GM21447 (cell line): ENCODE measurements around the gene KCNIP3.

Experiments
- ATAC-seq: cut with Tn5 transposase; IDR thresholded peaks from one replicate; pipeline ENCODE4 v1.9.1; 2021; ENCODE audit not compliant: unreplicated experiment

Gene KCNIP3

GRCh38 chr2:95312543-95313201, 15.5 kb downstream of the KCNIP3 start:
- no peak for ATAC-seq

DNA sequence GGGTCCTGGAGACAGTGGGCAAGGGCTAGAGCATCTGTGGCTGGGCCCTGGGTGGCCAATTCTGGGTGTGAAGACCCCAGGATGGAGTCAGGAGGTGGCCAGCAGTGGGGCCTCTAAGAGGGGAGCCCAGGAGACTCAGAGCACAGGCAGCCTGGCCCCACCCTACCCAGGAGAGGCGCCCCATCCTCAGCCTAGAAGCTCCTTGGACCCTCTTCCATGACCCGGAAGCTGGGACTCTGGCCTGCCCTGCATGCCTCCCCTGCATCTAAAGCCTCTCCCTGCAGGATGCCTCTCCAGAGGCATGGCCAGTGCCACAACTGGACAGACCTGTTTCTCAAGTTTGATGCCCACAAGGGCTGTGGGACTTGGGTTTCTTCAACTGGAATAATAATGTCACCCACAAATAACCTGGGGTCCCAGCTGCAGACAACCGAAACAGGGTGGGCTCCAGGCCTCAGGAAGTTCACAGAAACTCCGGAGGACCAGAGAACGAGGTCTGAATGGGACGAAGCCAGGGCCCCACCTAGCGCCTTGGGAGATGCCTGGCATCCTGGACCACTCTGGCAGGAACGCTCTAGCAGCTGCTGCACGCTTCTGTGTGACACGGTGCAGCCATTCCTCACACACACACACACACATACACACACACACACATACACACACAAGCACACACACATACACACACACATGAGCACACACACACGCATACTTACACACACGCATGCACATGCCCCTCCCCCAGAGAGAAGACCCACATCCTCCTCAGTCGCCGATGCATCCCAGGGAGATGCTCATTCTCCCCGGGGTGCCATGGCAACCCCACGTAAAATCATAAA, 16.4 kb downstream of the KCNIP3 start:
- no peak for ATAC-seq

DNA sequence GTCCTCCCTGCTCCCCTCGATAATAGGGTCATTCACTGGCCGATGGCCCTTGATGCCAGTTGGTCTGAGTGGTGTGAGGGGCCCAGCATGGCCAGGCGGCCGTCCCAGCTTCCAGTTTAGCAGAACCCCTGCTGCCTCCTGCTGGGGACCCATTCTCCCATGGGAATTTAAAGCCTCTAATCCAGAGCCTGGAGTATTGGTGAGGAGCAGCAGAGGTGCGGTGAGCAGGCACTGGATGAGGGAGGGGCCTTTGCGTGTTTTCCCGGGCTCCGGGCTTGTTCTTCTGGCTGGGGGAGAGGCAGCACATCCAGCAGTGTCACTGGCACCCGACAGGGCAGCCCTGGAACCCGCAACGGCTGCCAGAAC, 17.4 kb downstream of the KCNIP3 start:
- ATAC-seq, result no peak

DNA sequence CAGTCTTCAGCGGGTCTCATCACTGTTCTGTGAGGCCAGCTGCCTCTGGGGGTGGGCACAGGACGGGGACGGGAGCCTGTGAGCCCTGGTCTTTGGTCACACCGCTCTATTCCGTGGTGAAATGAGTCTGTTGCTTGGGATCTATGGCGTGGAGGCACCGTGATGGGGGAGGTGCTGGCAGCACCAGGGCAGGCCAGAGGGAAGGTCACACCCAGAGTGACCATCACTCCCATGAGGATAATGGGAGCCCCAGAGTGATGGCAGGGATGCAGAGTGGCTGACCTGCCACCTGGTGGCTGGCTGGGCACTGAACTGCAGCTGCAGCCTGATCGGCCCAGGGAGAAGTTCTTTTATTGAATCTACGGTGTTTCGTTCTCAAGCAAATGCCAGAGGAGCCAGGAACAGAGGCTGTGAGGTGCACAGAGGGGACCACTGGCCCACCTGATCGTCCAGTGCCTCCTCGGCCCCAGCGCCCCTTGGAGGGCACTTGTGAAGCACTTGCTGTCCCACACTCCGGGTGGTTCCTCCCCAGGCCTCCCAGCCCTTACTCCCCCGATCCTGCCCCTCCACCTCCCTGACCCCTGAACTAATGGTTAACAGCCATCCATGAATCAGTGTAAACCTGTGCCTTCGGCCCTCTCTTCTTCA, 17.9 kb downstream of the KCNIP3 start:
- ATAC-seq, result no peak

GRCh38 chr2:95315801-95316411, 18.8 kb downstream of the KCNIP3 start:
- no peak for ATAC-seq

DNA sequence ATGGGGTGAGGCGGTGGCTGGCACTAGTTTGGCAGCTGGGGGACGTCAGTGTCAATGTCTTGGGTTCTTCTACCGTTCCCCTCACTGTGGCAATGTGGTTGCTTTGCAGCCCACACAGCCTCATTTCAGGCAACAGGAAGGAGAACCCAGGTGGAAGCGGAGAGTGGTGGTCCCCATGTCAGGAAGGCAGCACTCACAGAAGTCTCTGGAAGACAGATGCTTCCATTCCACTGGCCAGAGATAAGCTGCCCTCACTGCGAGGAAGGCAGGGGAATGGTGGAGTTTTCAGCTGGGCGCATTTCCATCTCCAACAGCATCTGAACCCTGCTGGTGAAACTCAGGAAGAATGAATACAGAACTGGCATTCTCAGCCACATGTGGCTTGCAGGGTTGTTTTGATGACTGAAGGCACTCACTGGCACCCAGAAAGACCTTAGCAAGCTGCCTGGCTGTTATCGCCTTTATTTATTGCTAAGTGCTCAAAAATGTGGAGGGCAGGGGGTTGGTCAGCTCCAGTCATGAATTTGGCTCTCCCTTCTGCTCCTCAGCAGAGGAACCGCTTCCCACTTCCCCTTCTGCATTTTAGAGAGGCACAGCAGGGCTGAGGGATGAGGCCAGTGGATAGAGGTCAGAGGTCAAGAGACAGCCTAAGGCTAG, 19.4 kb downstream of the KCNIP3 start:
- no peak for ATAC-seq

GRCh38 chr2:95317123-95317500, 20.0 kb downstream of the KCNIP3 start:
- no peak for ATAC-seq

DNA sequence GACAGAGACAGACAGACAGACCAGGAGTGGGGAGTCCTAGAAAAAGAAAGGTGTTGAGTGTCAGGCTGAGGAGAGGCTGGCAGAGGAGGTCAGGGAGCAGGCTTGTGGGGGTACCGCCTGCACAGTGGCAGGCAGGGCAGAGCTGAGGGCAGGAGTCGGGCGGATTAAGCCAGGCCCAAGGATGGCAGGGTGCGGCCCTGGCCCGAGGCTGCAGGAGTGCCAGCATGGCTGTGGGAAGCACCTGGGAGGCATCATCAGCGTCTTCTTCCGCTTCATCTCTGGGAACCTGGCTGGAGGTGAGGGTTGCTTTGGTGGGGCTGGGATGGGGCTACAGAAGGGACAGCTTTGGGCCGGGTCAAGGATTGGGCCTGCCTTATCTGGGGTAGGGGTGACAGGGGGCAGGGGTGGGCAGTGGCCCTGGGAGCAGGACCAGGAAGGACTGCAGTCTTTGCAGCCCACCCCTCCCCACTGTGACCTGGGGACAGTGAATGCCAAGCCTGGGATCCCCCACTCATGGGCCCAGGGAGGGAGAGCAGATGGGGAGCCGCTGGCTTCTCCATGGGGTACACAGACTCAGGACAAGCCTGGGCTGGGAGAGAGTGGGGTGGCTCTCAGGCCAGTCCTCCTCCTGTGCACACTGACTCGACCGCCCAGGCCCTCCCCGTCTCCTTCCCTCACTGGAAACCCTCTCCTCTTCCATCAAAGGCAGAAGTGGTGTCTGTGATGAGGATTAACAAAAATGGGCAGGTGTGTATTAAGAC, 20.7 kb downstream of the KCNIP3 start:
- ATAC-seq, result no peak

DNA sequence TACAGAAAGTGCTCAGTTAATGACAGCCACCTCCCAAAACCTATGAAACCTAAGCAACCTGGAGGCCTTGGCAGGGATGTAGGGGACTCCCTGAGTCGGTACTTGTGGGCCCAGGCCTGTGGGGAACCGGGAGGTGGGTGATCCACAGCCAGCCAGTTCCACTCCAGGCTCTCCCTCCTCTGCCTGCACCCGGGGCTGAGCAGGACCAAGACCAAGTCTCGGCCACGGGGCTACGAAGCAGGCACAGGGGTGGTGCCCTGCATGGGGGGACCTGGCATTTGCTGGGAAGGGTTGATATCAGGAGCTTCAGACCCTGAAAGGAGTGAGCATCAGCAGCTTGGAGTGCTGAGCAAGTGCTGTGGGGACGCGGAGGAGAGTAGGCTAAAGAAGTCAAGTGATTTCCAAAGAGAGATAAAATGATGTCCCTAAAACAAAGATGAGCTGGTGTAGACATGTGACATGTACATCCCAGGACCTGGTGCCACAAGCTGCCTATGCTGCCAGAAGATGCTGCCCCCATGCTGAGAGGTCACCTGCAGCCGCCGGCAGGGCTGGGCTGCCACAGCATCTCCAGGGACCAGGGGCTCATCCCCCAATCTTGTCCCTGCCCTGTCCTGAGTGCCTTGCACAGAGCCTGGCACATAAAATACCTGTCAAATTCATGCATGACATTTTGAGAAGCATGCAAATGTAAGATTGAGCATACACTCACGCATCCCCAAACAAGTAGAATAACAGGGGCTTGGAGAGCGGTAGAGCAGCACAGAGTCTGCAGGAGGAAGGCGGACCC, 21.5 kb downstream of the KCNIP3 start:
- ATAC-seq, result no peak

GRCh38 chr2:95319481-95320343, 22.6 kb downstream of the KCNIP3 start:
- no peak for ATAC-seq

- no peak for ATAC-seq
Observed at GRCh38 chr2:95320344-95320712, 23.2 kb downstream of the KCNIP3 start.

DNA sequence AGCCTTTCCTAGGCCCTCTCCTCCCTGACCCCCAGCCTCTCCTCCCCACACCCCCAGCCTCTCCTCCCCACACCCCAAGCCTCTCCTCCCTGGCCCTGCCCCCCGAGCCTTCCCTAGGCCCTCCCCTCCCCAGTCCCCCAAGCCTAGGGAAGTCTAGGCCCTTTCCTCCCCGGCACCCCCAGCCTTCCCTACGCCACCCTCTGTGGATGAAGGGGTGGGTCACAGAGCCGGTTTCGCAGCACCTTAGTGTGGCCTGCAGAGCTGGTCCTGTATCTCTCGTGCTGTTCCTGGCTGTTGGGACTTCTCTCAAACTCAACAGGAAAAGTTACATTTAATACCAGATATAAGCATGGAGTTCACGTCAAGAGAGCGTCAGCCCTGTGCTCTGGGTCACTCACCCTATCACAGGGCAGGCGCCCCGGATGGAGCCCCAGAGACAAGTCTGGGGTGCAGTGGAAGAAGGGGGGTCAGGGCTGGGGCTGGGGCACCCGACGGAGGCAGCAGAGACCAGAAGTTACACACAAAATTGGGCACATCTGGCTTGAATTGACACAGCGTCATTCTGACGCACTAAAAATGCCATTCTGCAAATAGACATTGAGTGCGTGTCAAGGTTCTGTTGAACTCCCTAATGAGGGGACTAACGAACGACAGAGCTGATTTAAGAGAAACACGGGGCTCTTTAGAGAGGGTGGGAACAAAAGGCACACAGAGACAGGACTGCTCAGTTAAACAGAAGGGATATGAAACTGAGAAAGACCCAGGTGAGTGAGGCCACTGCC, 24.0 kb downstream of the KCNIP3 start:
- ATAC-seq, result no peak

- no peak for ATAC-seq
Observed at GRCh38 chr2:95323347-95324155, 26.4 kb downstream of the KCNIP3 start.

DNA sequence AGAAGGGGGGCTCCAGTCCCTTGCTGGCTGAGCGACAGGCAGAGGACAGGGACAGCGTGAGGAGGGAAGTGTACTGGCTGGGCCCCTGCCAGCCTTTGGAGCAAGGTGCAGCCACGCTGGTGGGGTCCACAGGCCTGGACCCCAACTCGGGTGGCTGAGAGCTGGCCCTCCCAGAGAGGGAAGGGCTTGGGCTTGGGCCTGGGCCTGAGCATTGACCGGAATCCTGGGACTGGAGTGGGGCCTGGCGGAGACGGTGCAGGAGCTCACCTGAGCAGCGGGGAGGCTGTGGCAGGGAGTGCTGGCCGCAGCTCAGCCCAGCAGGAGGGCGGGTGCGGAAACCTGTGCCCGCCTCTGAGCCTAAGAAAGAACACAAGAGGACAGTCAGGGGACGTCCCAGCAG, 27.9 kb downstream of the KCNIP3 start:
- no peak for ATAC-seq

GRCh38 chr2:95325590-95326432, 28.7 kb downstream of the KCNIP3 start:
- ATAC-seq, result no peak

DNA sequence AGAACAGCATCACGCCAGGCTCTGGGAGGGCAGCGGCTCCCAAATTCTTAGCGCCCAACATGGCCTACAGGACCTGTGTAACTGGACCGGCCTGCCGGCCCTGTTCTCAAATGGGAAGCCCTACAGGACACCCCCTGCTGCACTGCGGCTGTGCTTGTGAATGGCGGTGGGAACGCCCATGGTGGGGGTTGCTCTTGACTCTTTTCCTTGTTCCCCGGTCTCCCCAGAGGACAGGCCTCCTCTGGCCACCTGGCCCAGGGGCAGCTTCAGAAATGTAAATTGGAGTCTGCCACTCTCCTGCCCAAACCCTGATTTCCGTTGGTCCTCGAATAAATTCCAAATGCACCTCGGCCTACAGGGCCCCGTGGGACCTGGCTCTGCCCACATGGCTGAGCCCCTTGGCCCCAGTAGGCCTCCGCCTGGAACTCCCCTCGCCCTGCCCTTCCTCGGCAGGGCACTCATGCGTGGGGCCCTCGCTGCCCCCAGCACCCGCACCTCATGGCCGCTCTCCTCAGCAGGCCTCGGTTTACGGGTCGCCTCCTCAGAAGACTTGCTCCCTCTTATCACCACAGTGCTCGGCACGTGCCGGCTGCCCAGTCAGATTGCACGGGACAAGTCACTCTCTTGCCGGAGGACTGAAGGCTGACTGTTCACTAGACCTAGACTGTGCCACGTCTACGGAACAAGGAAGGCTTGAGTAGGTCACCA, 29.4 kb downstream of the KCNIP3 start:
- ATAC-seq, result no peak
